OCI-LY1 (cell line): ENCODE results near the gene MEIOB.

Experiments used
- CTCF ChIP-seq: fragments of 200-600 bp; sonication (generic), shearing (Covaris generic); IDR thresholded peaks from 2 replicates; pipeline ENCODE4 v1.5.1; 2017; ENCODE audit warnings: mild to moderate bottlenecking, antibody characterized with exemption, low read length, moderate library complexity, mixed read lengths
- EZH2 ChIP-seq: fragments of 200-600 bp; sonication (generic), shearing (Covaris generic); IDR thresholded peaks from 2 replicates; pipeline ENCODE4 v1.8.0; 2017; ENCODE audit warnings: borderline replicate concordance, mixed run types, mild to moderate bottlenecking, antibody characterized with exemption, low read length, moderate library complexity, mixed read lengths

- TF ChIP-seq CTCF (no peak), EZH2 (no peak)
Observed at GRCh38 chr16:1920727-1921171, 48.8 kb upstream of the MEIOB start.
